Transverse colon (tissue), 4 donors: ENCODE measurements around the gene EID1. TPM values are rescaled to one million over a fixed set of nuclear protein-coding genes. Genes with fewer than 3 reads are reported as not detected.

ENCODE experiments used
- DNase-seq: peaks from one replicate; pipeline ENCODE4 v3.0.0-alpha.2; 2019
- H3K27ac ChIP-seq, 4 donors: fragments of 200-600 bp; sonication (generic); 2 replicates each; pipeline ENCODE4 v1.5.1; 2016 to 2018; ENCODE audit warnings: inconsistent platforms in 4 of 4
- H3K27me3 ChIP-seq: fragments of 200-600 bp; sonication (generic); 2 replicates; pipeline ENCODE4 v1.5.1; 2017; ENCODE audit warnings: inconsistent platforms
- H3K36me3 ChIP-seq, 4 donors: fragments of 200-600 bp; sonication (generic); 2 replicates each; pipeline ENCODE4 v1.5.1; 2017 to 2019; ENCODE audit warnings: inconsistent platforms in 4 of 4
- H3K4me1 ChIP-seq, 4 donors: fragments of 200-600 bp; sonication (generic); 2 replicates each; pipeline ENCODE4 v1.5.1; 2017 to 2020; ENCODE audit warnings: inconsistent platforms in 4 of 4
- H3K4me3 ChIP-seq, 4 donors: fragments of 200-600 bp; sonication (generic); 1 replicate in 1 of 4; 2 replicates in 3 of 4; pipeline versions ENCODE4 v1.5.1 to v1.6.1; 2017 to 2019; ENCODE audit warnings: inconsistent platforms in 4 of 4
- H3K9me3 ChIP-seq, 2 donors: fragments of 200-600 bp; sonication (generic); 2 replicates each; pipeline ENCODE4 v1.5.1; 2017 to 2019; ENCODE audit warnings: inconsistent platforms in 2 of 2
- EP300 ChIP-seq: sonication (generic); formaldehyde crosslinking; IDR thresholded peaks from one replicate; pipeline ENCODE4 v1.6.1; 2017; ENCODE audit warnings: antibody characterized with exemption, low read depth
- POLR2A ChIP-seq: fragments of 450-650 bp; IDR thresholded peaks from one replicate; pipeline ENCODE4 v1.6.1; 2016; ENCODE audit warnings: antibody characterized with exemption, mild to moderate bottlenecking, moderate library complexity
- POLR2AphosphoS5 ChIP-seq, 3 donors: sonication (generic); formaldehyde crosslinking; IDR thresholded peaks; one replicate each; pipeline ENCODE4 v1.6.1; 2016; ENCODE audit warnings: antibody characterized with exemption in 3 of 3
- WGBS, 2 donors: methylation state at CpG; one replicate each; pipeline ENCODE4 v1.1.5; 2018; ENCODE audit warnings: low coverage in 1 of 2; 5-methylcytosine and 5-hydroxymethylcytosine counted together
- in situ Hi-C, 4 donors: fragments of 200-750 bp; cut with MboI; loops; one replicate each; pipeline versions ENCODE4 v1.15.0 to v1.15.1; 2017; ENCODE audit warnings: low sequenced_read_pairs in 3 of 4, low pct_ligation_motif_present in 1 of 4, low pct_unique_long_range_greater_than_20kb in 1 of 4
- intact Hi-C: fragments of 100-400 bp; cut with DNase I; formaldehyde crosslinking; loops from one replicate; pipeline ENCODE4 v1.15.1; 2023; ENCODE audit warnings: low total_unique reads
- total RNA-seq, 4 donors: library from RNA; depleted of rRNA; stranded (reverse); fragments of >200 nt; gene quantifications; one replicate each; pipeline ENCODE4 v1.1.0, GENCODE V29; 2016
- TF ChIP-seq, protein P1 (sequence below), 5 experiments: fragments of 200-600 bp in 3 of 5; fragments of 450-650 bp in 2 of 5; sonication (generic) in 3 of 5; IDR thresholded peaks; 1 replicate in 2 of 5; 2 replicates in 3 of 5; pipeline ENCODE4 v1.5.1; 2016 to 2017; ENCODE audit warnings: antibody characterized with exemption in 5 of 5, inconsistent platforms in 3 of 5, mild to moderate bottlenecking in 2 of 5, moderate library complexity in 1 of 5

Gene EID1
- total RNA-seq, 4 donors from 2014 or later, result 44.5 to 136 (median 101) TPM

DNA sequence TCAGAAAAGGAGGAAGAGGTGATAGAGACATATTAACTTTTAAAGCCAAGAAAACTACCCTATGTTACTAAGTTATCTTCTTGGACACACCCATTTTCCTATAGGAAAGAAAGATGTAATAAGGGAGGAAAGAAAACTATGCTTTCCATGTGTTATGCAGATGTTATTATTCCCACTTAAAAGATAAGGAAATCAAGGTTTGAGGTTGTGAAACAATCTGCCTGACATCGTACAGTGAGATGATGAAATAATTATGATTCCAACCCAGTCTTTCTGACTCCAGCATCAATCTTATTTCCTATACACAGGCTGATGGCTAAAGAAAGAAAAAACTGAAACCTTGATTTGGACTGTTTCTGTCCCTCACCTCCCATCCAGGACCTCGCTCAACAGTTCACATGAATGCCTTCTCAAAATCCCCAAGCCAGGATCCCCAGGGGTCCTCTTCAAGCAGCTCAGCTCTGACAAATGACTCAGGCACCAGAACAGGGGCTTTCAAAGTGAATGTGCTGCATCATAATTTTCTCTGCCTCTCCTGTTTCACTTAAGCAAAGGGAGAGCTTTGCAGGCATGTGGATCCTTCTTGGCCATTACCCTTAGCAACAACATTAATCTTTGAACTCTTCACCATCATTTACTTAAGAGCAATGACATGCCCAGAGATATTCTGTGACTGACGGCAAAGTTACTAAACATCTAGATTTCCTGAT, 12.4 kb upstream of the EID1 start:
- H3K9me3 ChIP-seq, result no peaks in the 10 kb centered on the region
- 51 to 55% methylated on average over 3 of the region's 3 CpGs for WGBS, 2 donors
- in situ Hi-C loops (loop anchor here (10.0 to 25.0 kb wide), 6 partner anchors 279 to 1279 kb away; partner anchors contain the start of genes FGF7 (in 4 of the 4) and COPS2 (in 1 of the 4)), intact Hi-C loops (loop anchor here (5.0 to 10.0 kb wide), 3 partner anchors 279 to 1282 kb away; no protein-coding TSS in a partner anchor)
- no peaks in the 10 kb centered on the region for H3K4me1 ChIP-seq
- H3K27me3 ChIP-seq, result peaks cover 3% of the 10 kb centered on the region
- H3K4me3 ChIP-seq, result no peak overlapping the region
- peak overlapping the region in 2 of 4 donors; percentile 9 to 45 for H3K27ac ChIP-seq
- no peak for DNase-seq
- TF ChIP-seq POLR2A (no peak), EP300 (no peak)
- TF ChIP-seq, protein P1, sequence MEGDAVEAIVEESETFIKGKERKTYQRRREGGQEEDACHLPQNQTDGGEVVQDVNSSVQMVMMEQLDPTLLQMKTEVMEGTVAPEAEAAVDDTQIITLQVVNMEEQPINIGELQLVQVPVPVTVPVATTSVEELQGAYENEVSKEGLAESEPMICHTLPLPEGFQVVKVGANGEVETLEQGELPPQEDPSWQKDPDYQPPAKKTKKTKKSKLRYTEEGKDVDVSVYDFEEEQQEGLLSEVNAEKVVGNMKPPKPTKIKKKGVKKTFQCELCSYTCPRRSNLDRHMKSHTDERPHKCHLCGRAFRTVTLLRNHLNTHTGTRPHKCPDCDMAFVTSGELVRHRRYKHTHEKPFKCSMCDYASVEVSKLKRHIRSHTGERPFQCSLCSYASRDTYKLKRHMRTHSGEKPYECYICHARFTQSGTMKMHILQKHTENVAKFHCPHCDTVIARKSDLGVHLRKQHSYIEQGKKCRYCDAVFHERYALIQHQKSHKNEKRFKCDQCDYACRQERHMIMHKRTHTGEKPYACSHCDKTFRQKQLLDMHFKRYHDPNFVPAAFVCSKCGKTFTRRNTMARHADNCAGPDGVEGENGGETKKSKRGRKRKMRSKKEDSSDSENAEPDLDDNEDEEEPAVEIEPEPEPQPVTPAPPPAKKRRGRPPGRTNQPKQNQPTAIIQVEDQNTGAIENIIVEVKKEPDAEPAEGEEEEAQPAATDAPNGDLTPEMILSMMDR (IDR thresholded peaks at IDR 0.05), result no peak
- no peaks in the 10 kb centered on the region for H3K36me3 ChIP-seq

DNA sequence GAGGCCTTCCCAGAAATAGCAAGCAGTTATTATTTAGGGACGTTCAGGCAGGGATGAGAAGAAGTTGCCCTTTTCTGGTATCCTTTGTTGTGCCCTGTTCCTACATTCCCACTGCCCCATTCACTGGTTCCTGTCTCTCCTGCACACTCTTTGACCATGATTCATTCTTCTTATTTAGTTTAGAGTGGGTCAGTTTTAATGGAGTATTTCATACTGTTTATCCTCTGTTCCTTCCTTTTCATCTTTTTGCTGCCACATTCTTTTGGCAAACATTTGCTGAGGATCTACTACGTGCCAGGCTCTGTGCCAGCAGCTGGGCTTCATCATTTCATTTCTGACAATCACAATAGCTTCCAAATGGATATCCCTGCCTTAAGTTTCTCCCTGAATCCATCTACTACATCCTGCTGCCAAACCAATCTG, 11.8 kb upstream of the EID1 start:
- intact Hi-C loops (loop anchor here (5.0 to 10.0 kb wide), 3 partner anchors 279 to 1281 kb away; no protein-coding TSS in a partner anchor), in situ Hi-C loops (loop anchor here (10.0 to 25.0 kb wide), 6 partner anchors 279 to 1279 kb away; partner anchors contain the start of genes FGF7 (in 4 of the 4) and COPS2 (in 1 of the 4))
- no peaks in the 10 kb centered on the region for H3K9me3 ChIP-seq
- H3K27ac ChIP-seq, result peak overlapping the region in 2 of 4 donors; percentile 9 to 45
- H3K27me3 ChIP-seq, result peaks cover 7% of the 10 kb centered on the region
- H3K4me1 ChIP-seq, result no peaks in the 10 kb centered on the region
- WGBS, 2 donors, result 42 to 48% methylated on average over 2 of the region's 2 CpGs
- H3K4me3 ChIP-seq, result no peak overlapping the region
- TF ChIP-seq, protein P1 (IDR thresholded peaks at IDR 0.05), result no peak
- TF ChIP-seq POLR2A (no peak), POLR2AphosphoS5 (IDR thresholded peaks at IDR 0.05) (no peak), EP300 (no peak)
- H3K36me3 ChIP-seq, result no peaks in the 10 kb centered on the region
- no peak for DNase-seq

DNA sequence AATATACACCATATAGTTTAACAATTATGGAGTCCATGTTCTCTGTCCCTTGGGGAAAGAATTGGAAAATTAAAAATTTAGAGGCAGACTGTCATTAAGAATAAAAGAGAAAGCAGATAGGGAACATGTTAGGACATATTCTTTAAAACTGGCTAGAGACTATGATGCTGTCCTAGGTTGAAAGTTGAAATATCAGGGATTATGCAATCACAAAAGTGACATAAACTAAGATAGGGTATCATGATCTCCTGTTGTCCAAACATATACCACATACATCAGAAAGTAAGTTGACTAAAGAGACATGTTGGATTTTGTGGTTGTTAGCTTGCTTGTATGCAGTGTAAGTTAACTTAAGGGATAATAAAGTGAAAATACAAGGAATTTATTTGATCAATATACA, 9.9 kb upstream of the EID1 start:
- in situ Hi-C loops (loop anchor here (10.0 to 25.0 kb wide), 6 partner anchors 277 to 1277 kb away; partner anchors contain the start of genes FGF7 (in 4 of the 4) and COPS2 (in 1 of the 4)), intact Hi-C loops (loop anchor here (5.0 to 10.0 kb wide), 3 partner anchors 277 to 1279 kb away; no protein-coding TSS in a partner anchor)
- Histone ChIP-seq H3K27ac (no peak overlapping the region), H3K9me3 (no peaks in the 10 kb centered on the region), H3K4me1 (no peaks in the 10 kb centered on the region), H3K27me3 (peaks cover 12% of the 10 kb centered on the region), H3K36me3 (no peaks in the 10 kb centered on the region), H3K4me3 (no peak overlapping the region)
- DNase-seq, result no peak
- TF ChIP-seq, protein P1 (IDR thresholded peaks at IDR 0.05), result no peak
- no peak for TF ChIP-seq POLR2AphosphoS5 (IDR thresholded peaks at IDR 0.05)
- no peak for TF ChIP-seq EP300
- no peak for TF ChIP-seq POLR2A

DNA sequence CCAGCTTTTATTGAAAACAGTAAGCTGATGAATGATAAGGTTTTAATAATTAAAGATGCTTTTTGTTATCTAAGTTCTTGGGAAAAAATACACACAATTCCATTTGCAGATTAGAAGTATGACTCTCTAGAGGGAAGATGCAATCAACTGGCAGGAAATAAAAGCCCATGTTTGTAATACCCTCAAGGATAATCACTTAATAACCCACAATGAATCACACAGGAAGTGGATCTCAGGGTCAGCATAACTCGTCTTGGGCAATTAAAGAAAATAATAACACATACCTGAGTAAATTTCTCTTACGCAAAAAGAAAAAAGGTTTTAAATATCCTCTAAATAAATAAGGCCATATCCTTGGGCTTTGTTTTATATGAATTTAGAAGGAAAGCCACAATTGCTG, 9.4 kb upstream of the EID1 start:
- WGBS, 2 donors, result 47 to 52% methylated on average over 2 of the region's 2 CpGs
- no peak overlapping the region for H3K4me3 ChIP-seq
- H3K27me3 ChIP-seq, result peaks cover 12% of the 10 kb centered on the region
- no peak overlapping the region for H3K27ac ChIP-seq
- in situ Hi-C loops, result loop anchor here (10.0 to 25.0 kb wide), 6 partner anchors 276 to 1276 kb away; partner anchors contain the start of genes FGF7 (in 4 of the 4) and COPS2 (in 1 of the 4)
- H3K4me1 ChIP-seq, result no peaks in the 10 kb centered on the region
- no peaks in the 10 kb centered on the region for H3K36me3 ChIP-seq
- no peak for TF ChIP-seq EP300
- TF ChIP-seq, protein P1 (IDR thresholded peaks at IDR 0.05), result no peak
- no peak for TF ChIP-seq POLR2A
- TF ChIP-seq POLR2AphosphoS5 (IDR thresholded peaks at IDR 0.05), result no peak
- no peak for DNase-seq
- no peaks in the 10 kb centered on the region for H3K9me3 ChIP-seq
- intact Hi-C loops, result loop anchor here (5.0 to 10.0 kb wide), 3 partner anchors 276 to 1279 kb away; no protein-coding TSS in a partner anchor
